Caco-2 (cell line): Measurements from ENCODE around the gene DNLZ. TPM values are rescaled to one million over a fixed set of nuclear protein-coding genes. Genes with fewer than 3 reads are reported as not detected.

Experiments used
- BruUV-seq: library from RNA; stranded (reverse); fragments of 400-500 nt; replicated peaks from 2 replicates; lab custom pipeline; 2021; lab: Mats Ljungman, UMichigan
- CTCF ChIA-PET: fragments of 300-600 bp; sonication (Branson Sonifier 250); formaldehyde crosslinking; loops from one replicate; lab custom pipeline; 2022; ENCODE audit warnings: antibody characterized with exemption; lab: Charles Lee
- POLR2A ChIA-PET: fragments of 300-600 bp; sonication (Branson Sonifier 250); formaldehyde crosslinking; loops from one replicate; lab custom pipeline; 2022; ENCODE audit warnings: antibody characterized with exemption; lab: Charles Lee
- DNase-seq, 2 experiments: peaks; one replicate each; pipeline versions ENCODE4 v3.0.0 to v3.0.0-alpha.2; 2020 to 2022
- H3K27me3 ChIP-seq: replicated peaks from 2 replicates; pipeline ENCODE4 v1.6.0; 2011; ENCODE audit warnings: low read length; ENCODE audit not compliant: control insufficient read depth, insufficient read depth
- H3K36me3 ChIP-seq: 2 replicates; pipeline ENCODE4 v1.5.1; 2011; ENCODE audit warnings: low read length; ENCODE audit not compliant: control insufficient read depth, insufficient read depth
- H3K4me1 ChIP-seq: fragments of 250-450 bp; sonication (Bioruptor Pico); 2 replicates; pipeline ENCODE4 v1.5.1; 2020; ENCODE audit warnings: mild to moderate bottlenecking
- H3K4me3 ChIP-seq: 2 replicates; pipeline ENCODE4 v1.5.1; 2011; ENCODE audit warnings: low read depth, mild to moderate bottlenecking, control low read depth, low read length
- H3K9me3 ChIP-seq: fragments of 250-450 bp; sonication (Bioruptor Pico); 2 replicates; pipeline ENCODE4 v1.5.1; 2020; ENCODE audit warnings: mild to moderate bottlenecking, moderate library complexity
- H3K27ac Mint-ChIP-seq: one replicate; pipeline ENCODE4 v1.8.0; 2022; ENCODE audit warnings: mixed read lengths; ENCODE audit not compliant: unreplicated experiment
- H3K27me3 Mint-ChIP-seq: one replicate; pipeline ENCODE4 v1.8.0; 2022; ENCODE audit warnings: mixed read lengths; ENCODE audit not compliant: insufficient read depth, unreplicated experiment
- H3K36me3 Mint-ChIP-seq: one replicate; pipeline ENCODE4 v1.8.0; 2022; ENCODE audit warnings: mild to moderate bottlenecking, mixed read lengths; ENCODE audit not compliant: insufficient read depth, unreplicated experiment
- H3K4me1 Mint-ChIP-seq: one replicate; pipeline ENCODE4 v1.8.0; 2022; ENCODE audit warnings: low read depth, mixed read lengths; ENCODE audit not compliant: unreplicated experiment
- H3K4me3 Mint-ChIP-seq: one replicate; pipeline ENCODE4 v1.8.0; 2022; ENCODE audit warnings: mild to moderate bottlenecking, moderate library complexity, mixed read lengths; ENCODE audit not compliant: unreplicated experiment
- H3K9me3 Mint-ChIP-seq: one replicate; pipeline ENCODE4 v1.8.0; 2022; ENCODE audit warnings: mixed read lengths; ENCODE audit not compliant: unreplicated experiment
- intact Hi-C: fragments of 100-400 bp; cut with micrococcal nuclease; formaldehyde crosslinking; loops from one replicate; pipeline ENCODE4 v1.10.0; 2022; ENCODE audit not compliant: unreplicated experiment
- total RNA-seq: library from RNA; stranded (reverse); gene quantifications from 2 replicates; pipeline ENCODE4 v1.2.3, GENCODE V29; 2022
- TF ChIP-seq, protein P1 (sequence below), 2 experiments: fragments of 200-600 bp in 1 of 2; IDR thresholded peaks; 1 replicate in 1 of 2; 2 replicates in 1 of 2; pipeline versions ENCODE4 v1.5.1 to v1.8.0; 2011 to 2022; ENCODE audit warnings: antibody characterized with exemption in 1 of 2, control low read depth in 1 of 2, inconsistent platforms in 1 of 2, low read depth in 1 of 2, low read length in 1 of 2, mild to moderate bottlenecking in 1 of 2, moderate library complexity in 1 of 2; ENCODE audit not compliant: insufficient read depth in 1 of 2, severe bottlenecking in 1 of 2, unreplicated experiment in 1 of 2

The DNLZ gene
- total RNA-seq, 1 experiment from 2014 or later: 29.1 TPM

DNA sequence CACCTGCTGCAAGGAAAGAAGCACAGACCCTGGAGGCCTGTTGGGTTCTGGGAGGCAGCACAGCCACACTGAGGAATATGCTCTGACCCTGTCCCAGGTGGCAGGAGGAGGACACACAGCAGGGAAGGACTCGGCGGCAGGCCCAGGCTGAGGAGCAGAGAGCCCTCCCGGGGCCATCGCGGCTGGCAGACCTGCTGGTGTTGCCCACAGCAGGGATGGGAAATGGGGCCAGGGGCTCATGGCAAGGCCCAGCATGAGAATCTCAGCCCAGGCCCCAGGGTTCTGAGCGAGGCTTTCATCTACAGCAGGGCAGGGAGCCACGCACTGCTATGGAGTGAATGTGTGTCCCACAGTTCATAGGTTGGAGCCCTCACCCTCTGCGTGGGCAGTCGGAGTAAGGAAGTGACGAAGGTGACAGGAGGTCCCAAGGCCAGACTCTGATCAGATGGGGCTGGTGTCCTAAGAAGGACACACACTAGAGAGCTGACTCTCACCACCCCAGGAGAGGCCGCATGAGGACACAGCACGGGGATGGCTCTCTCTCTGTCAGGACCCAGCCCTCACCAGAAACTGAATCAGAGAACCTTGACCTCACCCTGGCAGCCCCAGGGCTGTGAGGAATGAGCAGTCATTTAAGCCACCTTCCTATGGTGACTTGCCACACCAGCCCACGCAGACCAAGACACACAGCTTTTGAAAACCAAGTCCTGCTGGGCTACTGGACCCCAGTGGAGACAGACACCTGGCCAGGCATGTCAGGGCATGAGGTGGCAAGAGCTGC lies 46.5 kb downstream of the DNLZ start:
- ChIA-PET CTCF (no interaction called here), POLR2A (no interaction called here)
- BruUV-seq: no TSS peak
- Histone ChIP-seq H3K4me1 (no peaks in the 10 kb centered on the region), H3K36me3 (no peaks in the 10 kb centered on the region), H3K27me3 (no peaks in the 10 kb centered on the region), H3K4me3 (no peak overlapping the region), H3K9me3 (peaks cover 16% of the 10 kb centered on the region)
- TF ChIP-seq, protein P1, sequence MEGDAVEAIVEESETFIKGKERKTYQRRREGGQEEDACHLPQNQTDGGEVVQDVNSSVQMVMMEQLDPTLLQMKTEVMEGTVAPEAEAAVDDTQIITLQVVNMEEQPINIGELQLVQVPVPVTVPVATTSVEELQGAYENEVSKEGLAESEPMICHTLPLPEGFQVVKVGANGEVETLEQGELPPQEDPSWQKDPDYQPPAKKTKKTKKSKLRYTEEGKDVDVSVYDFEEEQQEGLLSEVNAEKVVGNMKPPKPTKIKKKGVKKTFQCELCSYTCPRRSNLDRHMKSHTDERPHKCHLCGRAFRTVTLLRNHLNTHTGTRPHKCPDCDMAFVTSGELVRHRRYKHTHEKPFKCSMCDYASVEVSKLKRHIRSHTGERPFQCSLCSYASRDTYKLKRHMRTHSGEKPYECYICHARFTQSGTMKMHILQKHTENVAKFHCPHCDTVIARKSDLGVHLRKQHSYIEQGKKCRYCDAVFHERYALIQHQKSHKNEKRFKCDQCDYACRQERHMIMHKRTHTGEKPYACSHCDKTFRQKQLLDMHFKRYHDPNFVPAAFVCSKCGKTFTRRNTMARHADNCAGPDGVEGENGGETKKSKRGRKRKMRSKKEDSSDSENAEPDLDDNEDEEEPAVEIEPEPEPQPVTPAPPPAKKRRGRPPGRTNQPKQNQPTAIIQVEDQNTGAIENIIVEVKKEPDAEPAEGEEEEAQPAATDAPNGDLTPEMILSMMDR (IDR thresholded peaks at IDR 0.05; ENCODE audit: insufficient read depth in 1 of 2, low read depth in 1 of 2, low read length in 1 of 2, severe bottlenecking in 1 of 2, unreplicated experiment in 1 of 2): no peak
- DNase-seq: no peak
- H3K27me3 Mint-ChIP-seq: no peaks in the 10 kb centered on the region
- peaks cover 12% of the 10 kb centered on the region for H3K36me3 Mint-ChIP-seq
- H3K4me1 Mint-ChIP-seq: no peaks in the 10 kb centered on the region
- intact Hi-C loops: no loop called here
- H3K9me3 Mint-ChIP-seq: peaks cover 24% of the 10 kb centered on the region
- no peak overlapping the region for H3K27ac Mint-ChIP-seq
- H3K4me3 Mint-ChIP-seq: no peak overlapping the region

DNA sequence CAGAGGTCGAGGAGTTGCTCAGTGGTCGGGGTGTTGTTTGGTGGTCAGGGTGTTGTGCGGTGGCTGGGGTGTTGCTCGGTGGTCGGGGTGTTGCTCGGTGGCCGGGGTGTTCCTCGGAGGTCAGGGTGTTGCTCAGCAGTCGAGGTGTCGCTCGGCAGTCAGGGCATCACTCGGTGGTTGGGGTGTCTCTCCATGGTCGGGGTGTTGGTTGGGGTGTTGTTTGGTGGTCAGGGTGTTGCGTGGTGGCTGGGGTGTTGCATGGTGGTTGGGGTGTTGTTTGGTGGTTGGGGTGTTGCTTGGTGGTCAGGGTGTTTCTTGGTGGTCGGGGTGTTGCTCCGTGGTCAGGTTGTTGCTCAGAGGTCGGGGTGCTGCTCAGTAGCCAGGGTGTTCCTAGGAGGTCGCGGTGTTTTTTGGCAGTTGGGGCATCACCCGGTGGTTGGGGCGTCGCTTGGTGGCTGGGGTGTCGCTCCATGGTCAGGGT lies 47.2 kb downstream of the DNLZ start:
- H3K4me1 ChIP-seq: no peaks in the 10 kb centered on the region
- no TSS peak for BruUV-seq
- ChIA-PET POLR2A (no interaction called here), CTCF (no interaction called here)
- peaks cover 12% of the 10 kb centered on the region for H3K36me3 Mint-ChIP-seq
- H3K27ac Mint-ChIP-seq: no peak overlapping the region
- TF ChIP-seq, protein P1 (IDR thresholded peaks at IDR 0.05; ENCODE audit: insufficient read depth in 1 of 2, low read depth in 1 of 2, low read length in 1 of 2, severe bottlenecking in 1 of 2, unreplicated experiment in 1 of 2): no peak
- DNase-seq: no peak
- H3K27me3 ChIP-seq: no peaks in the 10 kb centered on the region
- peaks cover 16% of the 10 kb centered on the region for H3K9me3 ChIP-seq
- H3K36me3 ChIP-seq: no peaks in the 10 kb centered on the region
- no peak overlapping the region for H3K4me3 Mint-ChIP-seq
- H3K4me3 ChIP-seq: no peak overlapping the region
- no peaks in the 10 kb centered on the region for H3K4me1 Mint-ChIP-seq
- intact Hi-C loops: no loop called here
- H3K27me3 Mint-ChIP-seq: no peaks in the 10 kb centered on the region
- peaks cover 24% of the 10 kb centered on the region for H3K9me3 Mint-ChIP-seq

DNA sequence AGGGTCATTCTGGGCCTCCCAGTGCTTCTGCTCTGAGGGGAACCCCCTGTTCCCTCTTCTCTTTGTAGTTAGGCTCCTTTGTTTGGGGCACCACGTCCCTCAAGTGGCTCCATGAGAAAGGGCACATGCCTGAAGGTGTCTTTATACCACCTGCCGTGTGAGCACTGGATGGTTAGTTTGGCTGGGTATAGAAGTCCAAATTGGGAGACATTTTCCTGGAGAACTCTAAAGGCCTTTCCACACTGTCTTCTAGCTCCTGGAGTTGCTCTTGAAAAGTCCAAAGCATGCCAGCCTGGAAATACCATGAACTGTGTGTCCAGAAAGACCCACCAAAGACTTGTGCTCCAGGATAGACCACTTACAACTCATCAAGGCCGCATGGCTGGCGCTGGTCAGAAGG lies 48.6 kb downstream of the DNLZ start:
- no peaks in the 10 kb centered on the region for H3K4me1 Mint-ChIP-seq
- peaks cover 9% of the 10 kb centered on the region for H3K36me3 Mint-ChIP-seq
- no peak overlapping the region for H3K27ac Mint-ChIP-seq
- peaks cover 24% of the 10 kb centered on the region for H3K9me3 Mint-ChIP-seq
- CTCF ChIA-PET: no interaction called here
- TF ChIP-seq, protein P1 (IDR thresholded peaks at IDR 0.05; ENCODE audit: insufficient read depth in 1 of 2, low read depth in 1 of 2, low read length in 1 of 2, severe bottlenecking in 1 of 2, unreplicated experiment in 1 of 2): no peak
- H3K27me3 Mint-ChIP-seq: no peaks in the 10 kb centered on the region
- DNase-seq: no peak
- Histone ChIP-seq H3K4me3 (no peak overlapping the region), H3K27me3 (no peaks in the 10 kb centered on the region), H3K4me1 (no peaks in the 10 kb centered on the region), H3K36me3 (no peaks in the 10 kb centered on the region), H3K9me3 (peaks cover 16% of the 10 kb centered on the region)
- H3K4me3 Mint-ChIP-seq: no peak overlapping the region
- intact Hi-C loops: no loop called here
- no TSS peak for BruUV-seq
- POLR2A ChIA-PET: no interaction called here
